ENCODE measurements around the gene NUDT15.
"Not testable (repeated sequence)": the region's sequence is repeated elsewhere in the genome, so short reads cannot be mapped to it uniquely, and the experiment has no call there.

Gene NUDT15

DNA sequence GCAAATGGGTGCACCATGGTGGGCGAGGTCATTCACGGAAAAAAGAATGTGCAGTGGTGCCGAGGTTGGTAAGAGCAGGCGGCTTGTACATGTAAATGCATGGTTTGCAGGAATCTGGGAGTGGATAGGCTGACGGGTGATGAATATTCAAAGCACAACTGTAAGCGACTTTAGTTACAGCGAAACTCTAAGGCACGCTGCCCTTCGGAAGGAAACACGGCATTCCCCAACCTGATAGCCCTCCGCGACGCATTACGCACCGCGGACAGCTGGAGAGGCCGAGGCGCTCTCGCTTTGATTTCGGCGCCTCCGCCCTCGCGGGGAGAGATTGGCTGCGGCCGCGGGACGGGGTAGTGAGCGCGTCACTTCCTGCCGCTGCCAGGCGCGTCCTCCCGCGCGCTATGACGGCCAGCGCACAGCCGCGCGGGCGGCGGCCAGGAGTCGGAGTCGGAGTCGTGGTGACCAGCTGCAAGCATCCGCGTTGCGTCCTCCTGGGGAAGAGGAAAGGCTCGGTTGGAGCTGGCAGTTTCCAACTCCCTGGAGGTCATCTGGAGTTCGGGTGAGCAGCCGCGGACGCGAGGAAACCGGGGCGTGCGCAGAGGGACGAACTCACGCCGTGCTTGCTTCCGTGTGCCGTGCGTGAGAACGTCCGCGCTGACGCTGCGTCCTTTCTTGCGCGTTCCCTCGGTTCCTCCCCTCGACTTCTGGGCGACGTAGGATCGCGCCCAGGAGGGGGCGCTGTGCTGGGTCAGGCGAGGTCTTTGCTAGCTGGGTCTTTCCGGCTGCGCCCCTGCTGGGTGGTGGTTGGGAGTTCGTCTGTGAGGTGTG lies at the start of gene NUDT15:
NUDT15 (plus strand) TSS at position 381 of the 828 bp plus-strand sequence; CDS start at position 402, 21 bp downstream.
- peak; percentile 95 for DNase-seq

DNA sequence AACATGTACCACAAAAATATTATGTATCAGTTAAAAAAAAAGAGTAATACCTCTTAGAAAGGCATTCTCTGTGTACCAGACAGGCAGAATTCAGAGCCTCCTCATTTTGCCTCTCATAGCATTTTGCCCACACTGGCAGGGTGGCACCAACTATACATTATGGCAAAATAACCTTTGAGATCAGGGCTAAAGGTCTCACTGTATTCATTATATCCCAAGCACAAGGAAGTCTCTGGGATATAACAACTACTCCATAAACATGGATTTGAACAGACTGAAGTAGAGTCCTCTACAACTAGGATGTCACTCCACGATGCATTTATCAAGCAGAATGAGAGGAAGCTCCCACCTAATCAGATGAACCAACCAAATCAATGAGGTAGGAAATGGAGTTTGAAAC lies 47.1 kb upstream of the NUDT15 start:
- no peak for DNase-seq

DNA sequence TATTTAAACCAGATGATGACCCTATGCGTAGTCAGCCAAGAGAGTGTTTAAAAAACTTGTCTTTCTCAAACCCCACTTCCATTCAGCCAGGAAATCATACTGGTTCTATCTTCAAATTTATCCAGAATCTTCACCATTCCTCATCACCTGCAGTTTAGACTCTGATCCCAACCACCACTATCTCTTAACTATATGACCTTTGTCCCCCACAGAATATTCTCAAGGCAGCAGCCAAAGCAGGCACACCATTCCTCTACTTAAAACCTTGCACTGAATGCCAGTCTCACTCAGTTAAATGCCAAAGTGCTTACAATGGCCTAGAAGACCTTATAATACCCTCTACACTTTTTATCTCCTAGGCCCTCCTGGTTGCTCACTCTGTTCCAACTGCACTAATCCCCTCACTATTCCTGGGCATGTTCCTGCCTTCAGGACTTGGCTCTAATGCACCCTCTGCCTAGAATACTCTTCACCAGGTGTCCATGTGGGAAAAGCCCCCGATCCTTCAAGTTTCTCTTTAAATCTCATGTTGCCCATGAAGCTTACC lies 46.5 kb upstream of the NUDT15 start:
- no peak for DNase-seq

DNA sequence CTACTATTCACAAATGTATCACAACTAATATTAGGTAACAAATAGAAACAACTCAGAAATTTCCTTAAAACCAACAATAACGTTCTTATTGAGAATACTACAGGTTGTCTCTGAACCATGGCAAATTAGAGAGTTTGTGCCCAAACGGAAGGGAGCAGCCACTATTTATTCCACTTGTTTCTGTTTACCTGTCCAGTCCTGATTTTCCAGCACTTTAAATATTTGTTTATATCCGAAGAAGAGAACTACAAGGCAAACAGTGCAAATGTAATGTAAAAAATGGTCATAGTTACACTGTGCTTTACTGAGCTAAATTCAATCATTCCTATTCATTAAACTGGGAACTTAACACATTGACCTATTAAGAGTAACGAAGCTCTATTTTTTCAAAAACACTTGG lies 45.7 kb upstream of the NUDT15 start:
- no peak for DNase-seq

DNA sequence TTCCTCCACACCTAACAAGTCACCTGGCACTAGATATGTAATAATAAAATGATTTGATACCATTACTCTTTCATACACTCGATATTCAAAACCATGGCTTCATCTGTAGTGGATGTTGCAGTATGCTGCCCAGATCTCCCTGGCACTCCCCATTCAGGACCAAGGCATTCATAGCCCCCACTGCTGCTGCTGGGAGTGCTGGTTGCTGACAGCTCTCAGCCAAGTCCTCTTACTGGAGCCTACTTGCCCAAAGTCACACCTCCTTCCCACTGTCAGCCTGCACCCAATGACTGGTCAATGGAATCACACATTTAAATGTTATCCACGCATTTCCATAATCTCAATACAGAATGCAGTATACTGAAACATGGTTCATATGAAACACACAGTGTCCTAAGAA lies 40.1 kb upstream of the NUDT15 start:
- DNase-seq = no peak

DNA sequence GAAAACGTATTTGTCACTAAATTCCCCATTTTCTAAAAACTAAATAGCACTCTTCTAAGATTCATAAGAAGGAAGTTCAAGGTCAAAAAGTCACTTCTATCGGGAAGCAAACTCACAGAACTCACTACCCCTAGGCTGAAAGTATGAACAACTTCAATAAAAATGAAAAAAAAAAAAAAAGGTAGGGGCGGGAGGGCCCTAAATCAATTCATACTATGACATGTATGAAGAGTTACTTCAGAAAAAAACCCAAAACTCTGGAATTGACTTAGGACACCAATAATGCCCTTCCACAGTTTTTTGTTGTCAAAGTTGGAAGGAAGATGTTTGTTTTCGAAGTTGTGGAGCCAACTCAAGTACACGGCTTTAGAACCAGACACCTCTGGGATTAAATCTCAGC lies 37.6 kb upstream of the NUDT15 start:
- no peak for DNase-seq

DNA sequence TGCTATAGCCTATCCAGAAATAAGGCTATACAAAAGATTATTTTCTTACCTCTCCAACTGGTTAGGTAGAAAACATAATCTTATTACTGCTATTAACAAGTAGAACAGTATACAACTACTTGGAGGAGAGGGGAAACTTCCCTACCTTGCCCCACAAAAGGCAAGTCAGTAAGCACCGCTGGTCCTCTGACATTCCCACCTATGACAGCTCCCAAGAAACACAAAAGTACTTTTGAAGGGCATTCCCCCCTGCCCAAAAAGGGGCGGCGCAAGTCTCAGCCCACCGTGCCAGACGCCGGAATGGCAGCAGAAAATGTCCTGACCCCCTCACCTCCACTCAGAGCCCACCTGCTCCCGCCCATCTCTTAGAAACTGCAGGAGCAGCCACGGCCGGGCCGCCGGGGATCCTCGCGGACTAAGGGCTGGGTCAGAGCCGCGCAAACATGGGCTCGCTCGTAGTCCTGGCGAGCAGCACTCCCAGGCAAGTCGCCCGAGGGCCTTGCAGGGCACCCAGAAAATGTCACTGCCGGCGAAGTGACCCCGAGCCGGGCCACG lies 36.9 kb upstream of the NUDT15 start:
- no peak for DNase-seq

DNA sequence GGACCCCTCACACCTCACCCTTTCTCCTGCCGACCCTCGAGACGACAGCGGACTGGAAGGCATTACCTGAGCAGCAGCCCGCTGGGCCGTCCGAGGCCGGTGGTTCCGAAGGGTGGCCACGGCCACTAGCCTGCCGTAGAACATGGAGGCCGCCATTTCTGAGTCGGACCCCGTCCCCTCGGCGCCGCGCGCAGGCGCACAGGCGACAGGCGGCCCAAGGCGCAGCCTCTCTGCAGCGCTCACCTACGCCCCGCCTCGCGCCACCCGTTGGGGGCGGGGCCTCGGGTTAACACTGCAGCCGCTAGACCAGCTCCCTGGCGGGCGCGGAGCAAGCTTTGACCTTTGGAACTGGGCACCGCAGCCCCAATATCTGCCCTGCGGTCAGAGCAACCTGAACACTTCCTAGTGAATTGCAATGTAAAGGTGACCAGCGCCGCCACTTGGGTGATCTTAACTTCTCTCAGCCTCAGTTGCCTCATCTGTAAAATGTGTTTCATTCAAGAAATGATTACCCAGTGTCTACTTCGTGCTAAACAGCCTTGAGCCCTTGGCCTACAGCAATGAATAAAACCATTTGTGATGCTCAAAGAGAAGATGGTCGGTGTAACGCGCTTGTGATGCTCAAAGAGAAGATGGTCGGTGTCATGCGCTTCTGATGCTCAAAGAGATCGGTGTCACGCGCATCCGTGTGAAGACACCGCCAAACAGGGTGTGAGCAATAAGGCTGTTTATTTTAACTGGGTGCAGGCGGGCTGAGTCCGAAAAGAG lies 36.2 kb upstream of the NUDT15 start, which contains the start of gene SUCLA2:
SUCLA2 (minus strand) TSS at position 160 of the 768 bp plus-strand sequence; CDS start at position 156, 4 bp downstream.
- DNase-seq = peak; percentile 95

DNA sequence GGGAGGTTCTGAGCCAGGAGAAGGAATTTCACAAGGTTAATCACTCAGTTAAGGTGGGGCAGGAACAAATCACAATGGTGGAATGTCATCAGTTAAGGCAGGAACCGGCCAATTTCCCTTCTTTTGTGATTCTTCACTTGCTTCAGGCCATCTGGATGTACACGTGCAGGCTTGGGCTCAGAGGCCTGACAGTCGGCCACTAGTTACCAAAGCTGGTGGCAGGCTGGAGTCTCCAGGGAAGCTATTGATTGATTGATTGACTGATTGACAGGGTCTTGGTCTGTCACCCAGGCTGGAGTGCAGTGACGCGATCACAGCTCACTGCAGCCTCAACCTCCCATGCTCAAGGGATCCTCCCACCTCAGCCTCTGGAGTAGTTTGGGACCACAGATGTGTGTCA lies 35.5 kb upstream of the NUDT15 start:
- DNase-seq = not testable (repeated sequence)

DNA sequence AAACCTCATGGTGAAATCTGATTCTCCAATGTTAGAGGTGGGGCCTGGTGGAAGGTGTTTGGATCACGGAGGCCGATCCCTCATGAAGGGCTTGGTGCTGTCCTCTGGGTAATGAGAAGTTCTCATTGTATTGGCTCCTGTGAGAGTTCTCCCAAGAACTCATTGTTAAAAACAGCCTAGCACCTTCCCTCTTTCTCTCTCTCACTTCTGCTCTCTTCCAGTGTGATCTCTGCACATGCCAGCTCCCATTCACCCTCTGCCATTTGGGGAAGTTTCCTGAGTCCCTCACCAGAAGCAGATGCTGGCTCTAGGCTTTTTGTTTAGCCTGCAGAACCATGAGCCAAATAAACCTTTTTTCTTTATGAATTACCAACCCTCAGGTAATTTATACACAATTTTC lies 33.3 kb upstream of the NUDT15 start:
- DNase-seq = no peak

DNA sequence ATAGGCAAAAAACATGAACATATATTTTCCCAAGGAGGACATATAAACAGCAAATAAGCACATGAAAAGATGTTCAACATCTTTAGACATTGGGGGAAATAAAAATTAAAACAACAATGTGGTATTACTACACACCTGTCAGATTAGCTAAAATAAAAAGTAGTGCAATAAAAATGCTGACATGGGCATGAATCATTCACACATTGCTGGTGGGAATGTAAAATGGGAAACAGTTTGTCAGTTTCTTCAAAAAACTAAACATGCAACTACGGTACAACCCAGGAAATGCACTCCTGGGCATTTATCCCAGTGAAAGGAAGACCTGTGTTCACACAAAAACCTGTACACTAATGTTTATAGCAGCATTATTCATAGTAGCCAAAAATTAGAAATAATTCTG lies 31.1 kb upstream of the NUDT15 start:
- no peak for DNase-seq

DNA sequence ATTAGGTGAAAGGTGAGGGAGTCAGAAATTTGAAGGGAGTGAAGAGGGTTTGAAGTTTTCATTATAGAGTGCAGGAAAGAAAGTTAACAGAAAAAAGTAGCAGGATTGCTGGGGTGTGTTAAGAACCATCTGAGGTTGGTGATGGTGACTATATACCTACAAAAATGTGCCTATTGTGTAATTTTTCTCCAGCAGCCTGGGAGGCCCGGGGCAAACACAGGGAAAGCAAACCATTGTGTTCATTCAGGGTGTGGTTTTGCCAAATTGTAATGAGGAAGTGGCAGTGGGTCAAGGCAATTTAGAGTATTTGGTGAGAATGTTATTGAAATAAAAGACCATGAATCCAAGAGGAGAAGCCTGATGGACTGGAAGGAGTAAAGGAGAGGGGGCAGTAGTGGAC lies 28.2 kb upstream of the NUDT15 start:
- DNase-seq = no peak

DNA sequence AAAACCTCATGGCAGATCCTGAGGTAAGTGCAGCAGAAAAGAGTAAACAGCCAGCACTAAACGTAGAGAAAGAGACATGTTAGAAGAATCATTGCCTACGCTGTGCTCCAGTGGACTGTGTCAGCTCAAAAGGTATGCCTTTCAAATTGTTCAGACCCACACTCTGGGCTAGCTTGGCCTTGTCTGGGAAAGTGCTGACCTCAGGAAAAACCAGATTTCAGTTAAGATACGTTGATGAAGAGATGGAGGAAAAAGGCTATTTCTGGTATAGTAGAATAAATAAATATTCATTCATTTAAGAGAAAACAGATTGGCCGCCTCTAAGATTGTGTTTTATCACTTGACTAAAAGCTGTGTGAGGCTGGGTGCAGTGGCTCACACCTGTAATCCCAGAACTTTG lies 26.8 kb upstream of the NUDT15 start:
- no peak for DNase-seq

DNA sequence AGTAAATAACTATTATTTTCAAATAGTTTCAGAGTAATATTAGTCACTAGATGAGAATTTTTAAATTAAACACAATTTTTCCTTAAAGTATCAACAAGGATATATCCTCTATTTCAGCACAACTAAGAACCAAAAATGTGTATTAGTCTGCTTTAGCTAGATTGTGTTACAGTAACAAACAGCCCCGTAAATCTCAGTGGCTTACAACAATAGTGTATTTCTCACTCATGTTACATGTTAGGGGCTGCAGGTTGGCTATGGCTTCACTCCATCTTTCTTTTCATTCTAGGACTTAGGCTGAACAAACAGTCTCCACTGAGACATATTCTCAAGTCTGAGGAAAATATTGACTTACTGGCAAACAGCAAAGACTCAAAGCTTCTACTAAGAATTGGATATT lies 24.9 kb upstream of the NUDT15 start:
- no peak for DNase-seq

DNA sequence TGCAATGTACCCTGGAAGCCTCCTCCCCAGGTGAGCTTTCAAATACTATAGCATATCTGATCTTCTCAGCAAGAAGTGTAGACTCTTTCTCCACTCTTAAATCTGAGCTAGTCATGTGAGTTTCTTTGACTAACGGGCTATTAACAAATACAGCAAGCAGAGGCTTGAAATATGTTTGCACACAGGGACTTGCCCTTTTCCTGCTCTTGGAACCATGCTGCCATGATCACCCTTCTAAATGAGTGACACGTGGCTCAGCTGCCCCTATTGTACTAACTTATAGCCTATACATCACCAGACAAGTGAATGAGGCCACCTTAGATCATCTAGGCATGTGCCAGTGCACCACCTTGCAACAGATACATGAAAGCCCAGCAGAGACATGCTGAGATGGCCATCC lies 23.2 kb upstream of the NUDT15 start:
- no peak for DNase-seq

DNA sequence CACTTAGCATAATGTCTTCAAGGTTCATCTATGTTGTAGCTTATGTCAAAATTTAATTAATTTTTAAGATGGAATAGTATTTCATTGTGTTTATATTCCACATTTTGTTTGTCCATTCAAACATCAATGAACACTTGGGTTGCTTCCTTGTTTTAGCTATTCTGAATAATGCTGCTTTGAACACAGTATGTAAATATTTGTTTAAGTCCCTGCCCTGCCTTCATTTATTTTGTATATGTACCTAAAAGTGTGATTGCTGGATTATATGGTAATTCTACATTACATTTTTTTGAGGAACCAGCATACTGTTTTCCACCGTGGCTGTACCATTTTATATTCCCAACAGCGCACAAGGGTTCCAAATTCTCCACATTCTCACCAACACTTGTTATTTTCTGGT lies 18.9 kb upstream of the NUDT15 start:
- no peak for DNase-seq

DNA sequence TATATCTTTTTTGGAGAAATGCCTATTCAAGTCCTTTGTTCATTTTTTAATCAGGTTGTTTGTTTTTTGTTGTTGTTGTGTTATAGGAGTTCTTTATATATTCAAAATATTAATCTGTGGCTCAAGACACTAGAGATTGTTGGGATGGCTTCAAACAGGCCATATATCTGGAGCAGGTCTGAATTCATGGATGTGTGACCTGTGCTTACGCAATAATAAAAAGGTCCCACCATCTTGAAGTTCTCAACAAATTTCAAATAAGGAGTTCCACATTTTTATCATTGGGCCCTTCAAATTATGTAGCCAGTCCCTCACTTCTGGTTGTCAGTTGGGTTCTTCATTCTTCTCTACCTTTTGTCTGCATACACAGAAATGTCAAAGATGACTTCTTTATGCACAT lies 17.7 kb upstream of the NUDT15 start:
- DNase-seq = no peak

DNA sequence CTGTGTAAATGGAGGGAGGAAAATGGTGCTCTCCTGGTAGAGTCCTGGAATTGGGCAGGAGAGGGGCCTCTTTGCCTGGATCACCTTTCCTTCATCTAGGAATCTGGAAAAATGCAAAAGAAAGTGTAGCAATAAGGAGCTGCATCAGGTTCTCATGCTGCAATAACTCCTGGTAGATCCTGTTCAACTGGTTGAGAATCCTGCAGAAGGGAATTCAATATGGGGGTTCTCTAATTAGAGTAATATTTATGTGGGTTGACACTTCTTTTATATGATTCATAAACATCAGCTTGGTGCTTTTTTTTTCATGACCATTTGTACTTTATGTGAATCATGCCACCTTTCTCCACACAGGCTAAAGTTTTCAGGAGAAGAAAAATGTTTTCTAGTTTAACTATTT lies 9.5 kb upstream of the NUDT15 start:
- DNase-seq = no peak

DNA sequence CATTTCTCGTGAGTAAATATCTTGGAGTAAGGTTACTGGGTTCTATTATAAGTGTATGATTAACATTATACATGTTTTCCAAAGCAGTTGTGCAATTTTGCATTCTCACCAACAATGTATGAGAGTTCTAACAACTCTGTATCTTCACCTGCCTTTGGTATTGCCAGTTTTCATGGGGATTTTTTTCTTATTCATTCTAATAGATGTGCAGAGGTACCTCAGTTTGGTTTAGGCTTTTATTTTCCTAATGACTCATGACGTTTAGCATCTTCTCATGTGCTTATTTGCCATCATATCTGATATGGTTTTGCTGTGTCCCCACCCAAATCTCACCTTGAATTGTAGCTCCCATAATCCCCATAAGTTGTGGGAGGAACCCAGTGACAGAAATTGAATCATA lies 7.7 kb upstream of the NUDT15 start:
- no peak for DNase-seq

DNA sequence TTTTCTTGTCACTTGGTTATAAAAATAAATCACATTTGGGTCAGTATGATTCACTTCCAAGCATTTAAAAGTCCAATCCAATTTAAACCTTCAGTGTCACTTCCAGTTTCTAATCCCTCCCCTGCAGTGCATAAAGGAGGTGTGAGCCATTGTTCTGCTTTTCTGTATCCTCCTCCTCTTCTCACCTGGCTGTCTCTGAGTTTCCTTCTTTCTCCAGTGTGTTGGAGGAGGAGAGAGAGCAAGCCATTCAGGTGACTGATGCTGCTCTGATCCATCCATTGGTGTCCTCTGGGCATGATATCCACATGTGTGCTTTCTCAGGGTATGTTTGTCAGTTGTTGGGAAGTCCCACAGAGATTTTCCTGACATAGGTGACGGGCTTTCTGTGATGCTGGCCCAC lies 1.2 kb downstream of the NUDT15 start:
- DNase-seq = no peak

DNA sequence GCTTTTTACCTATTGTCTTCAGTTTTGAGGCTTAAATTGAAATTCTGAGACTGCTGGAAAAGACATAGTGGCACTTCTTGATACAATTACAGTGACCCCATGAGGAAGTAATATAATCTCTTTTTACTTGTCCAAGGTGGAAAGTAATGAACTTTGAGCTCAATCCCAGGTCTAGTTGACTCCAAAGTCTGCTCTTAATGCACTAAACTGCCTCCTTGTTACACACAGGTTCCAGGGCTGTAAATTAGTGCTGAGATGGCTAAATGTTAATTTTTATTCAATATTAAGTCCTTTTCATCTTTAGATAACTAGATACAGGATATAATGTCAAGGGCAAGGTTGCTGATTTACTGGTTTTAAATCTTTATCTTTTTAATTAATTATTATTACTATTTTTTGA lies 2.5 kb downstream of the NUDT15 start:
- no peak for DNase-seq

DNA sequence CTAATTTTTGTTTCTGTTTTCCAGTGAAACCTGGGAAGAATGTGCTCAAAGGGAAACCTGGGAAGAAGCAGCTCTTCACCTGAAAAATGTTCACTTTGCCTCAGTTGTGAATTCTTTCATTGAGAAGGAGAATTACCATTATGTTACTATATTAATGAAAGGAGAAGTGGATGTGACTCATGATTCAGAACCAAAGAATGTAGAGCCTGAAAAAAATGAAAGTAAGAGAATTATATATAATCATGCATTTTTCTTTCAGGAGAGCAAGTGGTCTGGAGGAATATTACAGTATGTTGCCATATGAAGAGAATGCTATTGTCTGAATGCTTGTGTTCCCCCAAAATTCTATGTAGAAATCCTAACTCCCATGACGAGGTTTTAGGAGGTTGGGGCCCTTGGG lies 3.4 kb downstream of the NUDT15 start:
- no peak for DNase-seq

DNA sequence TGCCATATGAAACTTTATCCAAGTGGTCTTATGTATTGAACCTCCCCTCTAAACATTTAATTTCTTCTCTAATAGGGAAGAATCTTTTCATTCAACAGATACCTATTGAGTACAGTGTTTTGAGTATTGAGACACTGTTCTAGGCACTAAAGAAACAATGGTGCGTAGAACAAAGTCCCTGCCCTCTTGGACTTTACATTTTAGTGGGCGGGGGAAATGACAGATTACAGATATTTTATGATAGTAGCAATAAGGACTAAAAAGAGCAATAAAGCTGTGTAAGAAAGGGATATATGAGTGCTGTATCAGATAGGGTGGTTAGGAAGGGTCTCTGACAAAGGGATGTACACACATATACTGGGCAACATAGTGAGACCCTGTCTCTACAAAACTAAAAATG lies 5.4 kb downstream of the NUDT15 start:
- DNase-seq = no peak

All from stimulated activated CD4-positive, alpha-beta T cell treated with anti-CD3 and anti-CD28 coated beads, Interleukin-15, amount 100 ng/mL, for 24 hours (primary cell).